Measurements from ENCODE around the gene PLOD1.

The PLOD1 gene

GRCh38 chr1:11982010-11982392 lies 47.5 kb downstream of the PLOD1 start:
- no peak for TF ChIP-seq CTCF (IDR thresholded peaks at IDR 0.05; ENCODE audit: low read depth, low read length)
- Histone ChIP-seq H3K27me3 (ENCODE audit: insufficient read depth, low read depth, severe bottlenecking) (no peaks in the 10 kb centered on the region), H3K27ac (no peak overlapping the region), H3K9me3 (ENCODE audit: severe bottlenecking) (no peaks in the 10 kb centered on the region), H3K4me3 (ENCODE audit: low read depth, low read length) (no peak overlapping the region), H3K36me3 (peaks cover 50% of the 10 kb centered on the region)
- DNase-seq: no peak

GRCh38 chr1:11984121-11984520 lies 49.6 kb downstream of the PLOD1 start:
- no peaks in the 10 kb centered on the region for H3K27me3 ChIP-seq (ENCODE audit: insufficient read depth, low read depth, severe bottlenecking)
- peaks cover 59% of the 10 kb centered on the region for H3K36me3 ChIP-seq
- TF ChIP-seq CTCF (IDR thresholded peaks at IDR 0.05; ENCODE audit: low read depth, low read length): no peak
- no peak for DNase-seq
- no peaks in the 10 kb centered on the region for H3K9me3 ChIP-seq (ENCODE audit: severe bottlenecking)
- no peak overlapping the region for H3K4me3 ChIP-seq (ENCODE audit: low read depth, low read length)
- no peak overlapping the region for H3K27ac ChIP-seq

- no peaks in the 10 kb centered on the region for H3K9me3 ChIP-seq (ENCODE audit: severe bottlenecking)
- H3K36me3 ChIP-seq: peaks cover 64% of the 10 kb centered on the region
- no peak overlapping the region for H3K27ac ChIP-seq
- H3K27me3 ChIP-seq (ENCODE audit: insufficient read depth, low read depth, severe bottlenecking): no peaks in the 10 kb centered on the region
- no peak overlapping the region for H3K4me3 ChIP-seq (ENCODE audit: low read depth, low read length)
- TF ChIP-seq CTCF (IDR thresholded peaks at IDR 0.05; ENCODE audit: low read depth, low read length): no peak
- no peak for DNase-seq
These were observed 50.1 kb downstream of the PLOD1 start for GRCh38 chr1:11984576-11984975.

DNA sequence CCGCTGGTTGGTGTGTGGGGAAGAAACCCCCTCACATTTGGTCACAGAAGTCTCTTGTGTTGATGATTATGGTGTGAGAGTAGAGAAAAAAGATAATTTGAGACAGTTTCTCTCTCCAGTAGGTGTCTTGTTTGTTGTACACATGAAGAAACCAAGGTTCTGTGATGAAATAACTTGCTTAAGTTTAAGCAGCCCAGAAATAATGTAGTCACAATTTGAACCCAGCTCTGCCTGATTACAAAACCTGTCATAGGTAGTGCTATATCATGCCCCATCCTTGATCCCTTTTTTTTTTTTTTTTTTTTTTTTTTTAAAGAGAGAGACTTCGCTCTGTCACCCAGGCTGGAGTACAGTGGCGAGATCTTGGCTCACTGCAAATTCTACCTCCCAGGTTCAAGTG lies 50.7 kb downstream of the PLOD1 start:
- no peak overlapping the region for H3K27ac ChIP-seq
- H3K9me3 ChIP-seq (ENCODE audit: severe bottlenecking): no peaks in the 10 kb centered on the region
- H3K27me3 ChIP-seq (ENCODE audit: insufficient read depth, low read depth, severe bottlenecking): no peaks in the 10 kb centered on the region
- H3K4me3 ChIP-seq (ENCODE audit: low read depth, low read length): no peak overlapping the region
- no peak for DNase-seq
- no peak for TF ChIP-seq CTCF (IDR thresholded peaks at IDR 0.05; ENCODE audit: low read depth, low read length)
- H3K36me3 ChIP-seq: peaks cover 70% of the 10 kb centered on the region

- no peak overlapping the region for H3K27ac ChIP-seq
- no peaks in the 10 kb centered on the region for H3K27me3 ChIP-seq (ENCODE audit: insufficient read depth, low read depth, severe bottlenecking)
- no peak for DNase-seq
- no peak for TF ChIP-seq CTCF (IDR thresholded peaks at IDR 0.05; ENCODE audit: low read depth, low read length)
- H3K36me3 ChIP-seq: peaks cover 72% of the 10 kb centered on the region
- H3K4me3 ChIP-seq (ENCODE audit: low read depth, low read length): no peak overlapping the region
- H3K9me3 ChIP-seq (ENCODE audit: severe bottlenecking): no peaks in the 10 kb centered on the region
These were observed 51.3 kb downstream of the PLOD1 start for GRCh38 chr1:11985851-11986250.

DNA sequence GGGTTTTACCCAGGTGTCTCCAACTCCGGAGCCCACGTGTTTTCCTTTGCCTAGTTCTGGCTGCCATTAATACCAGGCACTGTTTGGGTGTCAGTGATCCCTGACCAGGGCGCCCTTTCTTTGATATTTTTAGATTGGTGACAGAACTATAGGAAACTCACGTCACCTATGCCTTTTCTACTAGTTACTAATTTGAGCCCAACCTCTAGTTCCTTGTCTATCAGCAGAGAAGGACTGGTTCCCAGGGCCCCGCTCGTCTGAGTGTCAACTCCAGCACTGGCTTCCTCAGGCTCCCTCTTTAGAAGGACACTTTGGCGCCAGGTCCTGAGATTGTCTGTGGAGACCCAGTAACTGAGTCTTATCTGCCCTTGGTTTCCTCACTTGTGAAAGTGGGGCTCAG lies 55.2 kb downstream of the PLOD1 start:
- no peak overlapping the region for H3K27ac ChIP-seq
- DNase-seq: no peak
- peaks cover 65% of the 10 kb centered on the region for H3K36me3 ChIP-seq
- TF ChIP-seq CTCF (IDR thresholded peaks at IDR 0.05; ENCODE audit: low read depth, low read length): no peak
- H3K9me3 ChIP-seq (ENCODE audit: severe bottlenecking): no peaks in the 10 kb centered on the region
- no peaks in the 10 kb centered on the region for H3K27me3 ChIP-seq (ENCODE audit: insufficient read depth, low read depth, severe bottlenecking)
- H3K4me3 ChIP-seq (ENCODE audit: low read depth, low read length): no peak overlapping the region
